HG02885 (cell line): ENCODE results near the gene MRPL55.
A peak's percentile ranks its signal among the peaks of the same experiment; 100 is the strongest.

Source experiments
- ATAC-seq: cut with Tn5 transposase; IDR thresholded peaks from one replicate; pipeline ENCODE4 v1.9.1; 2021; ENCODE audit warnings: mild to moderate bottlenecking; ENCODE audit not compliant: unreplicated experiment, poor library complexity

MRPL55 gene

GRCh38 chr1:228102791-228103620 is 6.1 kb downstream of the MRPL55 start, which contains the start of gene C1orf35:
C1orf35 (minus strand) TSS chr1:228103325; CDS start chr1:228103227, 98 bp downstream.
- ATAC-seq: peak; percentile 77

GRCh38 chr1:228101994-228102790 is 6.9 kb downstream of the MRPL55 start:
- peak; percentile 30 for ATAC-seq

GRCh38 chr1:228101614-228101993 is 7.5 kb downstream of the MRPL55 start:
- ATAC-seq: no peak

- no peak for ATAC-seq
These were observed 8.1 kb downstream of the MRPL55 start for GRCh38 chr1:228100822-228101613.

GRCh38 chr1:228099331-228099732 is 9.8 kb downstream of the MRPL55 start:
- ATAC-seq: no peak

- no peak for ATAC-seq
These were observed 10.7 kb downstream of the MRPL55 start for GRCh38 chr1:228098323-228098931.

- no peak for ATAC-seq
These were observed 11.6 kb downstream of the MRPL55 start for GRCh38 chr1:228097333-228098081.

GRCh38 chr1:228096416-228097332 is 12.4 kb downstream of the MRPL55 start:
- no peak for ATAC-seq

GRCh38 chr1:228095938-228096337 is 13.2 kb downstream of the MRPL55 start:
- no peak for ATAC-seq

GRCh38 chr1:228095161-228095560 is 13.9 kb downstream of the MRPL55 start:
- no peak for ATAC-seq

- ATAC-seq: no peak
These were observed 14.6 kb downstream of the MRPL55 start for GRCh38 chr1:228094432-228095016.

- ATAC-seq: no peak
These were observed 15.8 kb downstream of the MRPL55 start for GRCh38 chr1:228093050-228093906.

GRCh38 chr1:228092342-228093049 is 16.6 kb downstream of the MRPL55 start:
- no peak for ATAC-seq

GRCh38 chr1:228091084-228091483 is 18.0 kb downstream of the MRPL55 start:
- no peak for ATAC-seq

GRCh38 chr1:228090613-228091081 is 18.5 kb downstream of the MRPL55 start:
- peak; percentile 54 for ATAC-seq
